K562 (cell line): Measurements from ENCODE around the gene SDCCAG8. TPM values are rescaled to one million over a fixed set of nuclear protein-coding genes. Genes with fewer than 3 reads are reported as not detected.
A peak's percentile ranks its signal among the peaks of the same experiment; 100 is the strongest.

ENCODE experiments used
- ARID4B ChIP-seq: sonication (generic); formaldehyde crosslinking; IDR thresholded peaks from 2 replicates; pipeline ENCODE4 v1.8.0; 2022; ENCODE audit warnings: mild to moderate bottlenecking, missing genetic modification reagents
- BRF2 ChIP-seq: IDR thresholded peaks from 3 replicates; pipeline ENCODE4 v1.6.1; 2011; ENCODE audit warnings: borderline replicate concordance, mild to moderate bottlenecking; ENCODE audit not compliant: insufficient read length, insufficient read depth
- CBX5 ChIP-seq: IDR thresholded peaks from 2 replicates; pipeline ENCODE4 v1.6.1; 2014; ENCODE audit warnings: low read depth, borderline replicate concordance
- CTCF ChIP-seq, 3 experiments: IDR thresholded peaks in 2 of 3; conservative IDR thresholded peaks in 1 of 3; 2 replicates each; pipeline ENCODE4 v1.5.1; 2011 to 2012; ENCODE audit warnings: low read length in 3 of 3, mild to moderate bottlenecking in 3 of 3, control low read depth in 2 of 3, improper control_type of control experiment in 1 of 3, inconsistent platforms in 1 of 3, low read depth in 1 of 3, mixed read lengths in 1 of 3, moderate library complexity in 1 of 3; ENCODE audit not compliant: insufficient read depth in 2 of 3
- FOXA1 ChIP-seq: fragments of 450-650 bp; IDR thresholded peaks from 2 replicates; pipeline ENCODE4 v1.6.1; 2016; ENCODE audit warnings: mild to moderate bottlenecking, borderline replicate concordance
- GATA2 ChIP-seq: sonication (generic); formaldehyde crosslinking; IDR thresholded peaks from 2 replicates; pipeline ENCODE4 v1.4.0; 2020; ENCODE audit warnings: mild to moderate bottlenecking, missing genetic modification reagents
- NONO ChIP-seq, 2 experiments: fragments of 200-400 bp in 1 of 2; fragments of 450-650 bp in 1 of 2; formaldehyde crosslinking in 1 of 2; IDR thresholded peaks; 2 replicates each; pipeline ENCODE4 v1.6.1; 2017; ENCODE audit warnings: low read depth in 2 of 2, mild to moderate bottlenecking in 2 of 2, moderate library complexity in 2 of 2, low read length in 1 of 2
- RBM17 ChIP-seq: fragments of 200-400 bp; formaldehyde crosslinking; IDR thresholded peaks from 2 replicates; pipeline ENCODE4 v1.6.1; 2017; ENCODE audit warnings: low read depth, mild to moderate bottlenecking, low read length, borderline replicate concordance
- THAP12 ChIP-seq: fragments of 250-450 bp; sonication (Bioruptor Pico); IDR thresholded peaks from 2 replicates; pipeline ENCODE4 v1.9.0; 2021; ENCODE audit warnings: mild to moderate bottlenecking, inconsistent platforms
- U2AF2 ChIP-seq: fragments of 200-400 bp; formaldehyde crosslinking; optimal IDR thresholded peaks from 2 replicates; pipeline ENCODE3; 2017; ENCODE audit warnings: low read depth, mild to moderate bottlenecking, low read length
- VEZF1 ChIP-seq: fragments of 200-800 bp; sonication (Bioruptor generic); IDR thresholded peaks from 2 replicates; pipeline ENCODE4 v1.6.1; 2017; ENCODE audit warnings: missing genetic modification characterization, missing compliant biosample characterization
- ZBTB17 ChIP-seq: fragments of 450-650 bp; formaldehyde crosslinking; IDR thresholded peaks from 2 replicates; pipeline ENCODE4 v1.4.0; 2020; ENCODE audit warnings: mild to moderate bottlenecking
- ZNF134 ChIP-seq: fragments of 250-450 bp; sonication (Bioruptor Pico); conservative IDR thresholded peaks from 2 replicates; pipeline ENCODE4 v1.4.0; 2020
- ZNF586 ChIP-seq: fragments of 450-650 bp; formaldehyde crosslinking; conservative IDR thresholded peaks from 2 replicates; pipeline ENCODE4 v1.4.0; 2020; ENCODE audit warnings: mild to moderate bottlenecking, moderate library complexity
- ZZZ3 ChIP-seq: fragments of 450-650 bp; IDR thresholded peaks from 2 replicates; pipeline ENCODE4 v1.6.1; 2016; ENCODE audit warnings: antibody characterized with exemption, mild to moderate bottlenecking, moderate library complexity
- polyA plus RNA-seq, 8 experiments: library from polyadenylated mRNA; depleted of rRNA in 4 of 8; stranded (reverse) in 5 of 8; unstranded in 3 of 8; fragments of >200 nt; fragmentation: Nextera tagmentation in 2 of 8; fragmentation: Illumina TruSeq in 1 of 8; extraction: Ambion mirVana in 2 of 8; extraction: Trizol in 1 of 8; gene quantifications; 2 replicates each; pipeline versions ENCODE4 v1.2.1 to v1.2.3, GENCODE V29; 2011 to 2014; ENCODE audit warnings: inconsistent platforms in 1 of 8, missing spikeins in 1 of 8
- total RNA-seq, 7 experiments: library from RNA; depleted of rRNA in 6 of 7; stranded (reverse); fragments of >200 nt in 6 of 7; fragmentation: Illumina TruSeq in 2 of 7; extraction: Trizol in 2 of 7; gene quantifications; 2 replicates each; pipeline versions ENCODE4 v1.2.1 to v1.2.3, GENCODE V29; 2011 to 2021; ENCODE audit warnings: low replicate concordance in 1 of 7

SDCCAG8 gene
- total and polyA plus RNA-seq, 9 of the 15 experiments (the other 6 are each of a cell fraction or from before 2014, with no cell fraction given): 17.9 to 36.7 (median 25.4) TPM

GRCh38 chr1:243254233-243254926 is 1.5 kb upstream of the SDCCAG8 start (continued):
- no peak for TF ChIP-seq ZNF134 (CRISPR knock-in tag)
- no peak for TF ChIP-seq FOXA1
- TF ChIP-seq ZZZ3: no peak
- TF ChIP-seq BRF2: no peak
- TF ChIP-seq ZBTB17 (CRISPR knock-in tag): no peak
- TF ChIP-seq VEZF1: no peak; the same call in 1 of the 2 replicates
- TF ChIP-seq RBM17: no peak
- TF ChIP-seq NONO (IDR thresholded peaks at IDR 0.05; ENCODE audit: low read depth in 2 of 2, low read length in 1 of 2): 0 out of 4 replicates have a peak, but pooled peaks of 1 of the 2 experiments have one; percentile 46
- TF ChIP-seq U2AF2: no peak
- no peak for TF ChIP-seq GATA2 (CRISPR knock-in tag)
- no peak for TF ChIP-seq THAP12 (CRISPR knock-in tag)
- TF ChIP-seq ARID4B: no peak
- TF ChIP-seq ZNF586 (CRISPR knock-in tag): no peak
- TF ChIP-seq CBX5: no peak
- no peak for TF ChIP-seq CTCF (IDR thresholded peaks at IDR 0.05 in 2 of 3, conservative IDR thresholded peaks at IDR 0.05 in 1 of 3; ENCODE audit: insufficient read depth in 2 of 3, low read depth in 1 of 3, low read length in 3 of 3)
